Medulla oblongata (tissue), 1 donor: ENCODE results near the gene CTAG1B.
"Not testable (repeated sequence)": the region's sequence is repeated elsewhere in the genome, so short reads cannot be mapped to it uniquely, and the experiment has no call there.

Experiments used
- DNase-seq: peaks from one replicate; pipeline ENCODE4 v3.0.0-alpha.2; 2015; ENCODE audit errors: extremely low spot score

The CTAG1B gene

DNA sequence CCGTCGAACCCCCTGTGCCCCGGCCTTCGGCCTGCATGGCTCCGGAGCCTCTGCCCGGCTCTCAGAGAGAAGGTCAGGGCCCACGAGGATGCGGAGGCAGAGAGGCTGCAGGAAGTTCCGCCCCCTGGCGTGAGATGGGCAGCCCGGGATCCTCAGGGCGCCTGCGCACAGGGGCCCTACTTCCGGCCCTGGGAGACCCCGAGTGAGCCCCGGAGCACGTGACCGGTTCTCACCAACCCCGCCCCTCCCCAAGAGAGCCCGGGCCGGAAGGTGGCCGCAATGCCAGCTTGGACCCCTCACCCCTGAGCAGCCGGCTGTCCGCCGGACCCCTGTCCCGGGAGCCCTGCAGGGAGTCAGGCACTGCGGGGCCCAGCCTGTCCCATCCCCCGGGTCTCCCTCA lies at the start of gene CTAG1B:
Gene CTAG1B, minus strand, starts transcription at position 101 of the 400 bp plus-strand sequence. Its CDS starts 64 bp downstream, at position 37.
- DNase-seq, result not testable (repeated sequence)

DNA sequence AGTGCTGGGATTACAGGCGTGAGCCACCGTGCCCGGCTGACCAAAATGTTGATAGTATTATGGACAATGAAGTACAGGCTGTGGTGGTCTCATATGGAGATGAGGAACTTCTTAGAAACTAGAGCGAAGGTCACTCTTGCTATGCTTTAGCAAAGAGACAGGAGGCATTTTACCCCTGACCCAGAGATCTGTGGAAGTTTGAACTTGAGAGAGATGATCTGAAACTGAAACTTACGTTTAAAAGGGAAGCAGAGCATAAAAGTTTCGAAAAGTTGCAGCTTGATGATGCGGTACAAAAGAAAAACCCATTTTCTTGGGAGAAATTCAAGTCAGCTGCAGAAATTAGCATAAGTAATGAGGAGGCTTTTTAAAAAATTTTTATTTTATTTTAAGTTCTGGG lies 42.8 kb upstream of the CTAG1B start:
- DNase-seq, result peak; percentile 14

DNA sequence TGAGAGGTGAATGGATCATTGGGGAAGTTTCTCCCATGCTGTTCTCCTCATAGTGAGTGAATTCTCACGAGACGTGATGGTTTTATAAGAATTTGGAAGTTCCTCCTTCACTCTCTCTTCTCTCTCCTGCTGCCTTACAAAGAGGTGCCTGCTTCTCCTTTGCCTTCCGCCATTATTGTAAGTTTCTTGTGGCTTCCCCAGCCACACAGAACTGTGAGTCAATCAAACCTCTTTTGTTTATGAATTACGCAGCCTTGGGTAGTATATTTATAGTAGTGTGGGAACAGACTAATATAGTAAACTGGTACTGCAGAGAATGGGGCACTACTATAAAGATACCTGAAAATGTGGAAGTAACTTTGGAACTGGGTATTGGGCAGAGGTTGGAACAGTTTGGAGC lies 42.1 kb upstream of the CTAG1B start:
- no peak for DNase-seq

DNA sequence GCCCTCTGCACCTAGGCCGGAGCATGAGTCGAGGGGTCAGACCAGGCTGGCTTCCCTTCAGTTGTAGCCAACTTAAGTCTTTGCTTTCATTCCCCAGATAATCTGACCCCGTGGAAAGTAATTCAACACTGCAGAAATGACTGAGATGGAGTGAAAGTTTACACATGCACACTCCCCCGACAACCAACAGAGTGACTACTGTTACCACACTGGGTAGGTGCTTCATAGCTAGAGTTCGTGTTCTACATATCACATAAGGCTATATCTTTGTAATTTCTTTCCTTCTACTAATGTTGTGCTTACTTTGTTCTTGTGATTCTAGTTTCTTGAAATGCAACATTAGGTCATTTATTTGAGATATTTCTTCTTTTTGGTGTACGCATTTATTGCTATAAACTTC lies 41.5 kb upstream of the CTAG1B start:
- no peak for DNase-seq

DNA sequence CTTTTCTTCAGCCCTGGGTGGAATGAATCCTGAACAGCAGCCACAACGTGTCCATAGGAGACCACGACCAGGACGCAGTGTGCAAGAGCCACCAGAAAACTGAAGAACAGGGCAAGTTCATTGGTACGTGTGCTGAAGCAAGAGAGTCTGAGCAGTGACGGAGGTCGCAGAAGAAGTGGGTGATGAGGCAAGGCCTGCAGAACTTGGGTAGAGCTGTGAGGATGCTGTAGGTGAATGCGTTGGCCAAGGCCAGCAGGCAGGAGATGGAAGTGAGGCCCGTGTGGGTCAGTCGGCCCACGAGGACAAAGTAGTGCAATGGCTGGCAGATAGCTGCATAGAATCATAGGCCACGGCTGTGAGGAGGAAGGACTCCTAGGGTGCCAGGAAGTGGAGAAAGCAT lies 39.9 kb upstream of the CTAG1B start:
- DNase-seq, result no peak

DNA sequence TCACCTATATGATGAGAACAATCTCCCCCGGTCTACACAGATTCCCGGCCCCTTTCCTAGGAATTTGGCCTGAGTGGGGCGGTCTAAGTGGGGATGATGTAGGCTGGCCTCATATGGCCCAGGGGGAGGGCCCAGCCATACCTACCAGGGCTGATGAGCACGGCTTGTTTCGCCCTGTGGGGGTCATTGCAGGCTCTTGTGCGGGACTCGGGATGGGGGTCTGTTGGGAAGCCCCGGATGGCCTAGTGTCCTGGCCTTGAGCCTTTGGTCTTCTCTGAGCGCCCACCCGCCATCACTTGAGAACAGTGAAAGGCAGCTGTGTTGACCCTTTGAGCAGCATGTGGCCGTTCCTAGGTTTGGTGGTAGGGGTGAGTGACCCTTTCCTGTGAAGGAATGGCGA lies 39.1 kb upstream of the CTAG1B start:
- DNase-seq, result no peak

DNA sequence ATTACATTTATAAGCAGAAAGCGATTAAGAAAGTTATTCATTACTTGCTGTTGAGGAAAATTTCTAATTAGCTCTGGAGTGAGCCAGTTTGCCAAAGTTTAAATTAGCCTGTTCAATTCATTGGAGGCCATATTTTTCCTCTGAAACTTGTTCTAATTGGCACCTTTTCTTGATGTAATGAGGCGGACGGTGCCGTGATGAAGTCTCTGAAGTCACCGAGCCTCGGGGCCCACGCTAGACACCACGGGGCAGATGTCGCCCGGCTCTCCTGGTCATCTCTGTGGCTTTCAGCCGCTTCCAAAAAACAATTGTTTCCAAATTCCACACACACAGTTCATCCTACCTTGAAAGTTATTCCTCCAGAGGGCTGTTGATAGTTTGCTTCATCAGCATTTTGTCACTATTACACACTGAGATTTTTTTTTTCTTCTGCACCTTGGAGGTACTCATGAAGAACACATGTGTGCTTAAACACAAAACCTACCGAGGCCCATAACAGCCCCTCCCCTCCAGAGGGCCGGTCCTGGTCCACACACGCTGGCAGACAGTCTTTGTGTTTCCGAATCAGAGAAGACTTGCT lies 38.2 kb upstream of the CTAG1B start:
- no peak for DNase-seq

DNA sequence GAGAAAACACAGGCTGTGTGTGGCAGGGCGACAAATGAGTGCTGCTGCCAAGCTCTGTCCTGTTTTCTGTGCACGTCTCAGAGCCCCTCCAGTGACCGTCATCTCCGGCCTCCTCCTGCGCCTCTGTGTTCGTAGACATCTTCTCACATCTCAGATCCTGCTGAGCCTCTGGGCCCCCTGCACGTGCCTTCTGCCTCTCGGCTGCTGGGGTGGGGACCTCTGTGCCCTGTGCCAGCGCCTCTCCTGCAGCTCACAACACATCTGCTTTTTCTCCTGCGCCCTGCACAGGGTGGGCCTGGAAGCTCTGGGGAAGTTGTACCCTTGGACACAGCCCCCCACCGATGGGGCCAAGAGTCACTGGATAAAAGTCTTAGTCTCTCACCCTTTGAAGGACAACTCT lies 36.7 kb upstream of the CTAG1B start:
- DNase-seq, result no peak

DNA sequence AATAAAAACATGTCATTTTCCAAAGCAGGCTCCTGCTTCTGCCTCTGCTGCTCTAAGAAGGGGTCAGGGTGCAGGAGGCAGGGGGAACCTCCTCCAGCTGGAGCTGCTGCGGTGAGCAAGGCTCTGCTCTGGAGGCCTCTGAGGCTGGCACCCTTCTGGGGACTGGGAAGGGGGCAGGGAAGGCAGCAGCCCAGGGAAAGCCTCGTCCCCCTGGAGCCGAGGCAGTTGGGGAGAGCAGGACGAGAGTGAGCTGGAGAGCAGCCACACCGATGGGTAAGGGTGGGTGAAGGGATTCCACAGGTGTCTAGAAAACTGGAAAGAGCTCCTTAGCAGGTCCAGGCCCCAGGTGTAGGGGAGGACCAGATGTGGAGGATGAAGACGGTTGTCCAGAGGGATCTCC lies 36.3 kb upstream of the CTAG1B start:
- DNase-seq, result no peak

DNA sequence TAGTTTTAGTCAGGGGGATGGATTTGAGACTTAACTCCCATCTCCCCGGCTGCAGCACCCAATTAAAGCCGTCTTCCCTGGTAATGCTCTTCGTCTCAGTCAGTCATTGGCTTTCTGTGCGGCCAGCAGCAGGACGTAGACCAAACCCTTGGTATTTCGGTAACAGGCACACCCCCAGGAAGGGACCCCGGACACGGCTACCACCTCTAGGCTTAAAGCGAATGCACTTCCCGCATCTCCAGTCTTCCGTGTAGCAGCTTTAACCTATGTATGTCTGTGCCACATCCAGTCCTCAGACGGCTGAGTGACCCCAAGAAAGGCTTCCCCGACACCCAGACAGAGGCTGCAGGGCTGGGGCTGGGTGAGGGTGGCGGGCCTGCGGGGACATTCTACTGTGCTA lies 35.8 kb upstream of the CTAG1B start:
- DNase-seq, result no peak

DNA sequence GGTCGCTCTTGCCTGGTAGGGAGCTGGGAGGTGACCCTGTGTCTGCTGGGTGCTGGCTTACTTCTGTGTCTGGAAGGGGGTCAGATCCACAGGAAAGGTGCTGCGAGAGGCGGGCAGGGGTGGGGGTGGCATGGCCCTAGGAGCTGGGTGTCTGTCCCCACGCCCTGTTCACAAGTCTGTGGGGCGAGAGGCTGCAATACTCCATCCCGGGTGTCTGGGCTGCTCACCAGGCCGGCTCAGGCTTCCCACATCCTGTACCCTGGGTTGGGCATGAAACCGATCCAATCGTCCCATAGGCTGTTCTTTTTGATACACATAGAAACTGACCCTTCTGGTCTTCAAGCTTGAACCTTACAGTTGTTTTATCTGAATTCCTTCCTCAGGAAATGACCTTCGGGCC lies 35.3 kb upstream of the CTAG1B start:
- DNase-seq, result no peak

DNA sequence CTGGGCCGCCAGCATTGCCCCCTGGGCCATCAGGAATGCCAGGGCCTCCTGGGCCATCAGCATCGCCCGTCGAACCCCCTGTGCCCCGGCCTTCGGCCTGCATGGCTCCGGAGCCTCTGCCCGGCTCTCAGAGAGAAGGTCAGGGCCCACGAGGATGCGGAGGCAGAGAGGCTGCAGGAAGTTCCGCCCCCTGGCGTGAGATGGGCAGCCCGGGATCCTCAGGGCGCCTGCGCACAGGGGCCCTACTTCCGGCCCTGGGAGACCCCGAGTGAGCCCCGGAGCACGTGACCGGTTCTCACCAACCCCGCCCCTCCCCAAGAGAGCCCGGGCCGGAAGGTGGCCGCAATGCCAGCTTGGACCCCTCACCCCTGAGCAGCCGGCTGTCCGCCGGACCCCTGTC lies 34.3 kb upstream of the CTAG1B start, which contains the start of gene CTAG2:
Gene CTAG2, minus strand, starts transcription at position 167 of the 400 bp plus-strand sequence. Its CDS starts 64 bp downstream, at position 103.
- DNase-seq, result not testable (repeated sequence)

DNA sequence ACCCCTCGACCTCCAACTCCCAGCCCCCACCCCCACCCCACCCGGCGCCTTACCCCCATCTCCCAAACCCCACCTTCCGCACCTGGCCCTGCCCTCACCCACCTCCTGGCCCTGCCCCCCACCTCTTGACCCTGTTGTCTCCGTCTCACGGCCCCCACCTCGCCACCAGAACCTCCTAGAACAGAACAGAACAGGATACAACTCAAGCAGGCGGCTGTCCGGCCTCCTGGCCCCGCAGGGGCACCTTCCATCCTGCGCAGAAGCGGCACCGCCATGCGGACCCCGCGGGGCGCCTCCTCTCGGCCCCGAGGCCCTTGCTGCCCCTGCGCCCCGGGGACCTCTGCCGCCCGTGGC lies 33.9 kb upstream of the CTAG1B start:
- DNase-seq, result no peak

DNA sequence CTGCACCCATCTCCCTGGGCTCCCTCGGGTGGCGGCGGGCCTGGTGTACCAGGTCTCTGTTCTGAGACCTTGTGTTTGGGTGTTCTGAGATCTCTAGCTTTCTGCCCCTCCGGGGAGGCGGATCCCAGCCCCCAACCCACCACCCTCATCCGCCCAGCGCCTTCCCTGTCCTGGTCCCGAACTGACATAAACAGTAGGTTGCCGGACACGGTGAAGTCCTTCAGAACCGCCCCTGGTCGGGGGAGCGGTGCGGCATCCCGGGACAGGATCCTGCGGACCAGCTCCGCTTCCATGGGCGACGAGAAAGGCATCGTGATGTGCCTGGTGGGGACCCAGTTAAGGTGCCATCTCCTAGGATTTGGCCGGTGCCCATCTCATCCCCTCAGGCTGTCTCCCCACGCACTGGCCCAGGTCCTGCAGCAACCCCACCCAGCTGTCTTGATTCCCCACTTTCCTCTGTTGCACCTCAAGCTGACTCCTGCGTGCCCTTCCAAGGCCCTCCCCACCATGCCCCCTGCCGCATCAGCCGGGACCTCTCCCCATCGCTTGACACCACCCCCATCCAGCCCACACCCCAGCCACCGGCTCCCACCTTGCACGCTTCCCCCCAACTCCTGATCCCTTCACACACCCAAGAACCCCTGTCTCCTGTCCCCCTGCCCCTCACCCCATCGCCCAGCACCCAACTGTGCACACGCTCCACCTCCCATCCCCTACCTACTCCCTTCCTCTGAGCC lies 33.4 kb upstream of the CTAG1B start:
- DNase-seq, result no peak

DNA sequence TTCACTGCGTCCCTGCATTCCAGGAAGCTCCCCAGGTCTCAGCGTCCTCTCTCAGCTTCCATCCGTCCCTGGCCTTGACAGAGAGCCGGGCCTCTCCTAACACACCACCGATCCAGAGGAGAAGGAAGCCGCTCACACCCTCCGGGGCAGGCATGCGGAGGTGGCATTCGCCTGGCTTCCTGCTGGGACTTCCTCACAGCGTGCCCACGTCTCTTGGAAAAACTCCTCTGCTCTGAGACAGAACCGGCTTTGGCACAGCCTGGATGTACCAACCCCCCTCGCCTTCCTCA lies 31.1 kb upstream of the CTAG1B start:
- no peak for DNase-seq

DNA sequence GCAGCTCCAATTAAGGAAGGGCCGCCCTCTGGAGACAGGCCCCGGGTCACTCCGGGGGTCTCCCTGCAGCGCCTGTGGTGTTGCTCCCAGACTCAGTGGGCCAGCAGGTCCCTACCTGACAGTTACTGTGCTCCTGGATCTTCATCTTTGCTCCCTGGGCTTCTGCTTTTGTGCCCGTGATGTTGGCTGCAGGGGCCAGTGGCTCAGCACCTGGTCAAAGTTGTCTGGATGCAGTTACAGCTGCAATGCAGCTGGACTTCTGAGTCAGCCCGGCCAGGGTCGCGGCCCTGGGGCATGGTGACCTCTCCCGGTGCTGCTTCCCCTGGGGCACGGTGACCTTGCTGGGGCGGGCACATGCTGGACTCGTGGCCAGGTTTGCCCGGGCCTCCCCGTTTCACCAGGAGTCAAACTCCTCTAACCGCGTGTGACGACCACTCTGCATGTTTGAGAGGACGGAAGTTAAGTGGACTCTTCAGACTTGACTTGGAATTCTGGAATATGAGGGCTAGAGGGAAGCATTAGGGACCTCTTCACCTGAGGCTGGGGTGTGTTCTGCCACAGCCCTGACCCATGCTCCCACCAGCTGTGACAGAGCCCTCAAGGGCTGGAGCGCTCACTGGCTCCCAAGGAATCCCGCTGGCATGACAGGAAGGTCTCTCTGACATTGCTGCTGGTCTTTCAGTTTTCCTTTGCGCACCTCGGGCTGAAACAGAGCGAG lies 30.6 kb upstream of the CTAG1B start:
- no peak for DNase-seq

DNA sequence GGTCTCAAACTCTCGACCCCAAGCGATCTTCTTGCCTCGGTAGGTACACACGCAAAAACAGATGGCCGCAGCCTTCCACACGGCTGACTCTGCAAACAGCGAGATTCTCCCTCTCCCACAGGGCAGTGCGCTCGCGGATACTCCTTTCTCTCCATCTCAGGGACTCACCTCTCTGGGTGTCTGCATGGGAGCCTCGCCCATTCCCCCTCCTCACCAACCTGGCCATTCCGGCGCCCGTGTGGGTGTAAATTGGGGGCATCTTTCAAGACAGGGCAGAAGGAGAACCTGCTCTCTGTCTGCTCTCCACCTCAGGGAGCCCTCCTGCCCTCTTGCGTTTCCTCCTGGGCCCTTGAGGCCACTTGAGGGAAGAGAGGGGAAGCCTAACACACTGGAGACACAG lies 29.8 kb upstream of the CTAG1B start:
- DNase-seq, result no peak

DNA sequence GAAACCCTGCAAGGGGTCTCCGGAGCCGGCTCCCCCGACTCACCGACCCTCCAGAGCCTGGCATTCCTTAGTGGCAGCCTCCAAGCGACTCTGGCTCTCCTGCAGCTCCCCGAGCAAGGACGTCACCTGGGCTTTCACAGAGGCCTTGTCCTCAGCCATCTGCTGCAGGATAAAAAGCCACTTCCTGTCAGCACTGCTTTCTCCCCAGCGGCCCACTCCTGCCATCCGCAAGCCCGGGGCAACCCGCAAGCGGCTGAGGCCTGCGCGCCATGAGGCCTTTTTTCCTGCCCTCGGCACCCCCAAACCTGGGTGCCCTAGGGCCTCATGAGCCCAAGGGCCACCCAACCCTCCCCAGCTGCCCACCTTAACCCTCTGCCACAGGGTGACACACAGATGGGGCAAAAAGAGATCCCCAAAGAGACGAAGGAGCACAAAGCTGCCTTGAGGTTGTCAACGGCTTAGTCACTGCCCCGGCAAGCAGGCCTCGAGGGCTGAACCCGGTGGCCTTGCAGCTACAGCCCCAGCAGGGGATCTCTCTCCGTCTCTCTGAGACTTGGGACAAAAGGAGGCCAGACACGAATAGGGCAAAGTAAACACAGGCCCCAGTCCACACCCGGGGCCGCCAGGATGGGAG lies 26.8 kb upstream of the CTAG1B start:
- DNase-seq, result not testable (repeated sequence)

DNA sequence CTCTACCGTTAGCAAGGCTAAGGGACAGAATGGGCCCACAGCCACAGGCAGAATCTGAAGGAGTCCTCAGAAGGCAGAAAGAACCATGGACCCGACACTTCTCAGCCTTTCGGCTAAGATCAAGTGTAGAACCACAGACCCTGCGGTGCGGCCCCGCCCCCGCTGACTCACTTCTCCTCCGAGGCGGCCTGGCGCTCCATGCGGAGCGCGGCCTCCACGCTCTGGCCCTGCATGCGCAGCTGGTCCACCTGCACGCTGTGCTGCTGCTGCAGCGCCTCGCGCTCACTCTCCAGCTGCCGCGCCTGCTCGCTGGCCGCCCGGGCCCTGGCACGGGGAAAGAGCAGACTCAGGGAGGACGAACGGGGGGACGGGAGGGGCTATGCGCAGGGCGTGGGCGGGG lies 24.6 kb upstream of the CTAG1B start:
- DNase-seq, result not testable (repeated sequence)

DNA sequence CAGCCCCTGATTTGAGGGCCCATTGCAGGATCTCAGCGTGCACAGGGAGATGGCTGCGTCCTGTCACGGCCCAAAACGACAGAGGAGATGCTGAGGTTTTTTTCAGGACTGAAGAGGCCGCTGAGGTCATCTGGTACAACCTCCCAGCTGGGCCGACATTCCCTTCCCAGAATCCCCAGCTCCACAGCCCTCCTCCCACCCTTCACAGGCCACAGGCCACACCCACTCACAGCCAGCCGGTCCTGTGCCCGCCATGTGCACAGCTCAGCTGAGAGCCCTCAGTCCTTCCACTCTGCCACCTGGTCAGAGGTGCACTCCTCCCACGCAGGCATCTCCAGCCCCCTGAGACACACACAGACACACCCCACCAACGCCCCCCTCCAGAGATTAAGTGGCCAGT lies 22.7 kb upstream of the CTAG1B start:
- not testable (repeated sequence) for DNase-seq

DNA sequence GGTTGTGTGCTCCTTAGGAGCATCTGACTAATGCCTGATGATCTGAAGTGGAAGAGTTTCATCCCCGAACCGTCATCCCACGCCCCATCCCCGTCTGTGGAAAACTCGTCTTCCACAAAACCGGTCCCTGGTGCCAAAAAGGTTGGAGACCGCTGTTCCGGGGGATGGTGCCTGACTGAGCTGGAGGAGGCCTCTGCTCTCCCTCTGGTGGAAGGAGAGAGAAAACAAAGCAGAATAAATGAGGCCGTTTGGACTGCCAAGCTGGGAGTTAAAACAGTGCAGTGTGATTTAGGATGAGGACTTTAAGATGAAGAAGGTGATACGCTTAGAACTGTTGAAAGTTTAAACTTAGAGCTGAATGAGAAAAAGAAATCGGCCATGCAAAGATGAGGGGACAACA lies 14.6 kb upstream of the CTAG1B start:
- not testable (repeated sequence) for DNase-seq

DNA sequence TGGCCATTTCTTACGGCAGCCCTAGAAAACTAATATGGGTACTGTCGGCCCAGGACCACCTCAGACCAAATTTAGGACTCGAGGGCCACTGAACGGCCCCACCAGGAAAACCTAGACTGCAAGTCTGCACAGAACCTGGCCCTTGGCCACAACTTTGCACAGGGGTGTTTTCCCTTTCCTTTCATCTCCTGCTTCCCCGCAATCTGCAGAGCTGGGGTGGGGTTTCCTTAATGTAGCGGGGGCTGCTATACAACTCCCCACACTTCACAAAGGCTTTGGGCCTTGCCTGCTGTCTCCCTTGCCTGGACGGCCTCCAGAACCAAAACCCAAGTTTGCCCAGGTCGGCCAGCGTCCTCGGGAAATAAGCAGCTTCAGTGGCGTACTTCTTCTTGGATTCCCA lies 11.9 kb upstream of the CTAG1B start:
- not testable (repeated sequence) for DNase-seq

DNA sequence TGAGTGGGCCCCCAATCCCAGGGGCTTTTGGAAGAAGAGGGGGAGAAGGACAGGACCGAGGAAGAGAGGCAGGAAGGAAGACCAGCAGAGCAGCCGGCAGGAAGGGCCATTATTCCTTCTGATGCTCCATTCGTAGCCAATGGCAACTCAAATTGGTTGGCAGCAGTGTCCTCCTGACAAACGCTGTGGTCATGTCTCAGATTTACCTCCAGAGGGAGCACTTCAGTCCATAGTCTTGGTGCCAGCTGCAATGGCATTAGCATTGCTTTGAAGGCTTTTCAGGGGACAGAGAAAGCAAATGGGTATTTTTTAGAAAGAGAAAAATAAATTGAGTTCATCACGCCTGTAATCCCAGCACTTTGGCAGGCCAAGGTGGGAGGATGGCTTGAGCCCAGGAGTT lies 9.9 kb upstream of the CTAG1B start:
- DNase-seq, result not testable (repeated sequence)
